GM19035 (cell line): Measurements from ENCODE around the gene NQO2.
"Not testable (repeated sequence)": the region's sequence is repeated elsewhere in the genome, so short reads cannot be mapped to it uniquely, and the experiment has no call there.

ENCODE experiments used
- ATAC-seq: cut with Tn5 transposase; IDR thresholded peaks from one replicate; pipeline ENCODE4 v1.9.1; 2021; ENCODE audit not compliant: unreplicated experiment

NQO2 gene

DNA sequence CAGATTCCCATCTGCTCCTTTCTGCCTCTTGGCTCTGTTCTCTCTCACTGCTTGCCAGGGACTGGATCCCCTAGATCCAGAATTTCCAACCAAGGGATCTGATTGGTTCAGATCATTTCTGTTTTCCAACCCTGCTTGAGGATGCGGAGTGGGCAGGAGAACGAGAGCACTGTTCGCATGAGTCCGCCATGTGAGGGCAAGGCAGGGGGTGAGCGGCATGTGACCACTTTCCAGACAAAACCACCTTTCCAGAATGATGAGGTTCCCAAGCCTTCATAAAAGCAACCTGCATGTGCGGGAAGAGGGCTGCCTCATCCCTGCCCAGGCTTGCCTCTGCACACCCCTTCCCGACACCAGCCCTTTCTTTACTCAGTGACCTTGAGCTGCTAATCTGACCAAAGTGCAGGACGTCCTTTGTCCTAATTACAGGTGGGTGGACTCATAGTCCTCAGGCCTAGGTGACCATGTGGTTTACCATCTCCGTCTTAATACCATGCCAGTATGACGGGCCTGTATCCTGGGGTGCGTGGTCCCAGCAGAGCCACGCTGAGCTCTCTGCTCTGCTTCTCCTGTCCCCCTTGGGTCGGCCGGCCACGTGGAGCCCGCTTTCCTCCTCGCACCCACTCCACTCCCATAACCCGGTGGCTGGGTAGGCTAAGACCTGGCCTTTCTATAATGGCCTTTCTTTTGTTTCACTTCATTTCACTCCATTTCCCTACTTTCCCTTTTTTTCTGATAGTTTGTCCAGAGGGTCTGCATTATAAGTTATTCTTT is 14.4 kb downstream of the NQO2 start:
- ATAC-seq = no peak

DNA sequence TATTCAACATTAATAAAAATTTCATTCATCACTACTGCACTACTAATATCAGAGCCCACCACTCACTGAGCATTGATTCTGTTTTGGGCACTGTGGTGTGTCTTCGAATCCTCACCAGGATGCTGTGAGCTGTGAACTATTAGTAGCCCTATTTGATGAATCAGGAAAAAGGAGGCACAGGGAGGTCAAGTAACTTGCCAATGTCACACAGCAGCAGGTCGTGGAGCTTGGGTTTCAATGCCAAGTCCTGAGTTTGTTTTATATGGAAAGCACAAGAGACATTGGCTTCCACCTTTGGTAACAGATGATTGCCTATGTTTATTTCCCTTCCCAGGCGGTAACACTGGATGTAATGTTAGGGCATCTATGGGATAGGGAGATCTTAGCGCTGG is 15.0 kb downstream of the NQO2 start:
- no peak for ATAC-seq

GRCh38 chr6:3015144-3015543 is 15.4 kb downstream of the NQO2 start:
- ATAC-seq = no peak

- ATAC-seq = no peak
Observed at GRCh38 chr6:3016473-3017280, 17.0 kb downstream of the NQO2 start.

DNA sequence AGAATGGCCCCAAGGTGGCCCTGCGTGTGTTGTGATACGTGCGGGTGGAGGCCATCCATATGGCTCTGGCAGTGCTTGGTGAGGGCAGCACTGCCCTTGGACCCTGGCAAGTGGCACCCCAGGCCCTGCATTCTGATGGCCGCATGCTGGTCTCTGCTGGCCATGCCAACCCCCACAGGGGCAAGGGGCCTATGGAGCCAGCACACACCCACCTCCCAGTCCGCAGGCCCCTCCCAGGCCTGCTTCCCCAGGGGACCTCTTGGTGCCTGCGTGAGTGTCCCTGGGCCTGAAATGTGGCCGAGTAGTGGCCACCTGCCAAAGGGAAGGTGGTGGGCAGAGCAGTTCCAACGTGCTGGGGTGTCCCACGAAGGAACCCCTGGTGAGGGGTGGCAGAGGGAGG is 17.6 kb downstream of the NQO2 start:
- ATAC-seq = no peak

DNA sequence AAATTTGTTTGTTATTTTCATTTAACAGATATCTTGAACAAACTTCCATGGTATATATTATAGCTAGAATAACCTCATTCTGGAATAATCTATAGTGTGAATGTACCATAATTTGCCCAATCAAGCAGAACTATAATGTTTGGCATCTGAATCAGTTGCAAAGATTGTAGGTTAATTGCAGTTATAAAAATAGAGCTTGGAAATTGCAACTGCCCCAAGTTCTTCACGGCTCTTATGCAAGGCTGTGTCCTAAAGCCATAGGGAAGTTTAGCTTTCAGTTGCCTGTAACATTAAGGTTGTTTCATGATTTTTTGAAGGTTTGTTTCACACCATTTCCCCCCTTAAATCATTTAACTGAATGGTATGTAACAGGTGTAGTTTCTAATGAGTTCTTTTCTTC is 19.4 kb downstream of the NQO2 start:
- no peak for ATAC-seq

DNA sequence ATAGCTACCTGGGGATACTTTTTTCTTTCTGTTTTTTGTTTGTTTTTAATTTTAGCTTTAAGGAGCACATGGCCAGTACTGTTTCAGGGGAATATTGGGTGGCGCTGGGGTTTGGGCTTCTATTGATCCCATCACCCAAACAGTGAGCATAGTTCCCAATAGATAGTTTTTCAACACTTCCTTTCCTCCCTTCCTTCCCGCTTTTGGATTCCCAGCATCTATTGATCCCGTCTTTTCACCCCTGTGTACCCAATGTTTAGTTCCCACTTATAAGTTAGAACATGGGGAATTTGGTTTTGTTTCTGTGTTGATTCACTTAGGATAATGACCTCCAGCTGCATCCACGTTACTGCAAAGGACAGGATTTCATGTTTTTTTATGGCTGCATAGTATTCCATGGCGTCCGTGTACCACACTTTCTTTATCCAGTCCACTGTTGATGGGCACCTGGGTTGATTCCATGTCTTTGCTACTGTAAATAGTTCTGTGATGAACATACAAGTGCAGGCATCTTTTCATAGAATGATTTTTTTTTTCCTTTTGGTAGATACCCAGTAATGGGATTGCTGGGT is 20.1 kb downstream of the NQO2 start:
- ATAC-seq = no peak

DNA sequence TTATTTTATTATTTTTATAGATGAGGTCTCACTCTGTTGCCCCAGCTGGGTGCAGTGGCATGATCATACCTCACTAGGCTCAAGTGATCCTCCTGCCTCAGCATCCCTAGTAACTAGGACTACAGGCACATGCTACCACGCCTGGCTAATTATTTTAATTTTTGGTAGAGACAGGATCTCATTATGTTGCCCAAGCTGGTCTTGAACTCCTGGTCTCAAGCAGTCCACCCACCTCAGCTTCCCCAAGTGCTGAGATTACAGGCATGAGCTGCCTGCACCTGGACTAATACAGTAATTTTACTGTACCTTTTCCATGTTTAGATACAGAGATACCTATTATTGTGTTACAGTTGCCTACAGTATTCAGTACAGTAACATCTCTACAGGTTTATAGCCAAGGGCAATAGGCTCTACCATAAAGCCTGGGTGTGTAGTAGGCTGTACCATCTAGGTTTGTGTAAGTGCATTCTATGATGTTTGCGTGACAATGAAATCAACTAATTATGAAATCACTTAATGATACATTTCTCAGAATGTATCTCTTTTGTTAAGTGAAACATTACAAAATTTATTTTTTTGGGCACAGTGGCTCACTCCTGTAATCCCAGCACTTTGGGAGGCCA is 21.4 kb downstream of the NQO2 start:
- not testable (repeated sequence) for ATAC-seq

- ATAC-seq = no peak
Observed at GRCh38 chr6:3022765-3023662, 23.3 kb downstream of the NQO2 start.

DNA sequence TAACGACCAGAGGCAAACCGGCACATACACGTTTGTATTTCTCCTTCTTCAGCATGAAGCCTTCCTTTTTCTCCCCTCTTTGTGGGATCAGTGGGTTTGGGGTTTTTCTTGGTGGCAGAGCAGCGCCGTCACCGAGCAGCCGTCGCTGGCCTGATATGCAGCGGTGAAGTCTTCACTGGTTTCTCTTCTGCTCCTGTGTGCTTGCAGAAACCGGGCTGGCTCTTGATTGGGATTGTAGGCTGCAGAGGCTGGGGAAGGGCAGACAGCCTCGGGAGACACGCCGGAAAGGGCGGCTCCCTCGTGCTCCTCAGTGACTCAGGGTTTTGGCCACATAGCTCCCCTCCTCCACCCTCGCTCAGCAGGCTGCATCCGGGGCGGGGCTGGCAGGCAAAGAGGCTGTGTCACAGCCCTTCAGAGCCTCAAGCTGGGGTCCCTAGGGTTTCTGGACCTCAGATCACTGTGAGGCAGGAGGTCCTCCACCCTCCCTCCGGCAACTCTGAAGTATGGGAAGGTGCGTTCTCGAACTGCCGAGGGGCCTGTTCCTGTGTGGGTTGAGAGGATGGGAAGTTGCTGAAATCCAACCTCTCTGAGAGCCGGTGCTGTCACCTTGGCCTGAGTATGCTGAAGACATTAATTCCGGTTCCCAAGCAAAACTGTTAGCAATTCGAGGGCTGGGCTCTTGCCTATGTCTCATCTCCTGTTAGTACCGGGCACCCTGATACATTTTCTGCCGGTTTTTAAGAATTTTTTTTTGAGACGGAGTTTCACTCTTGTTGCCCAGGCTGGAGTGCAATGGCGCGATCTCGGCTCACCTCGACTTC is 24.2 kb downstream of the NQO2 start:
- peak; percentile 80 for ATAC-seq

- peak; percentile 72 for ATAC-seq
Observed at GRCh38 chr6:3026791-3027626, 27.3 kb downstream of the NQO2 start.

DNA sequence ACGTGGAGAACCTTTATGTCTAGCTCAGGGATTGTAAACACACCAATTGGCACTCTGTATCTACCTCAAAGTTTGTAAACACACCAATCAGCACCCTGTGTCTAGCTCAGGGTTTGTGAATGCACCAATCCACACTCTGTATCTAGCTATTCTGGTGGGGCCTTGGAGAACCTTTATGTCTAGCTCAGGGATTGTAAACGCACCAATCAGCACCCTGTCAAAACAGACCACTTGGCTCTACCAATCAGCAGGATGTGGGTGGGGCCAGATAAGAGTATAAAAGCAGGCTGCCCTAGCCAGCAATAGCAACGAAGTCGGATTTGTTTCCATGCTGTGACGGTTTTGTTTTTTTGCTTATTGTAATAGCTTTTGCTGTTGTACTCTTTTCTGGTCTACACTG is 28.5 kb downstream of the NQO2 start:
- ATAC-seq = not testable (repeated sequence)

DNA sequence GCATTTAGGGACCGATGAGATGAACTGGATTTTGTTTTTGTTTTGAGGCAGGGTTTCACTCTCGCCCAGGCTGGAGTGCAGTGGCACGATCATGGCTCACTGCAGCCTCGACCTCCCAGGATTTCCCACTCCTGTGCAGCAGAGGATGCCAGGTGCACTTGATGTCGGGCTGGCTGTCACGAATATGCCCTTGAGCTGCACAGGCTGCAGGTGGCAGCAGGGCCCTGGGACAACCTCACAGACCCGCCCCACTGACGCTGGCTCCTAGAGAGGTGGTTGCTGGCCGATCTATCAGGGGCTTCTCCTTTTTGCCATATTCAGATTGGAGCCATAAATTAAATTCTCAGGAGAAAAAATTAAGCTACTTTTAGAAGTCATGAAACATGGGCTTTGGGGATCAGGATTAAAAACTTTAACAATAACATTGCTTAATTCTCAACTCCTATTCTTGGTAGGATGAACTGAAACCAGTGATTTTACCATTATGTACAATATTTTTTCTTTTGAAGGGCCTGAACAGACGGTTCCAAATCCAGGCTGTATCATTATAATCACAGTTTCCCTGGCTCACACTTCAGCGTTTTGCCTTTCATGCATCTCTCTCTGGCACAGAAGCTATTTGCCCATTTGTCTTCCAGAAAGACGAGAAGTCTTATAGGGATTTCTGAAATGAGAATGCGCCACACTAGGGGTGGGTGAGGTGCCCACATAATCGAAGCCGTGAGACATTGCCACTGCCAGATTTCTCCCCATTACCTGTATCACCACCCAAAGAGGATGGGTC is 32.4 kb downstream of the NQO2 start:
- no peak for ATAC-seq

- no peak for ATAC-seq
Observed at GRCh38 chr6:3032986-3033385, 33.3 kb downstream of the NQO2 start.

DNA sequence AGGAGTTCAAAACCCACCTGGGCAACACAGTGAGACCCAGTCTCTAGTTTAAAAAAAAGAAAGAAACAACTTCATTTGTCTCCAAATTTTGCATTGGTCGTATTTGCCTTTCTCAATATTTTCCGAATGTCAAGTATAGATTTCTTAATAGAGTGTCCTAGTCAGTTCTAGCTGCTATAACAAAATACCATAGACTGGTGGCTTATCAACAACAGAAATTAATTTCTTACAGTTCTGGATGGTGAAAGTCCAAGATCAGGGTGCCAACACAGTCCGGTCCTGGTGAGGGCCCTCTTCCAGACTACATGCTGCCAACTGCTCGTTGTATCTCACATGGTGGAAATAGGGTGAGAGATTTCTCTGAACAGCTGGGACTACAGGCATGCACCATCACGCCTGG is 34.0 kb downstream of the NQO2 start:
- ATAC-seq = no peak

GRCh38 chr6:3035397-3035796 is 35.7 kb downstream of the NQO2 start:
- ATAC-seq = no peak

DNA sequence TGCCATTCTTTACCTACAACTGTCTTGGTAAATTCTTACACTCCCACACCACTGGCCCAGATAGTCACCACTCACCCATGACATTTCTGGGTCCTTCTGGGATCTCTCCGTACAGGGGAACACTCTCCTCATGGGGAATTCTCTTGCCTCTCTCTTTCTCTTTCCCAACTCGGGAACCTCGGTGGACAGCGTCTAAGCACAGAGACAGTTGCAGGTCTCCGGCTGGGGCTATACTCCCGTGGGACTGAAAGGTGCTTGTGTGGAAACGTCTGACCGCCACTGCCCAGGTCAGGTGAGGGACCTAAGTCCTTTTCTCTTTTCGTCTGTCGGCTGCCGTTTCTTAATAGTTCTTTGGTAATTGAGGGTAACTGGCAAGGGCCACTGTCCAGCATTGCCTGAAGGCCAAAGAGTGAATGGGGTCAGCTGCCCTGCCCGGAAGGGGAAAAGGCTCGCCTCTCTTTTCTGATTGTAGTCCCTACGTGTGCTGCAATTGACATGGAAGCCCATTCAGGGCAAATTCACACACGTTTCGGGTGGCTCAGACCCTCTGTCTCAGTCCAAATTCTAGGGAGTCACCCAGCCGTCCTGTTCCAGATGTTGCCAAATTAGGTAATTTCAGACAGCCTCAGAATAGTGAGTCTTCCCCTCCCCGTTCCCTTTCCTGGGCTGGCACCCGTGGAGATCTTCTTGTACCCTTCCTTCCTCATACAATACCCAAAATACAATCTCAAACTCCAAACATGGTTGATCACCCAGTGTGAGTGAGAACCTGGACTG is 37.4 kb downstream of the NQO2 start:
- no peak for ATAC-seq
